ENCODE data around the gene UGT1A10. TPM values are rescaled to one million over a fixed set of nuclear protein-coding genes. Genes with fewer than 3 reads are reported as not detected.
A peak's percentile ranks its signal among the peaks of the same experiment; 100 is the strongest.

UGT1A10 gene
- total and polyA plus RNA-seq, 8 donors = not detected

GRCh38 chr2:233813236-233814055 is 177.2 kb downstream of the UGT1A10 start:
- TF ChIP-seq, protein P1, sequence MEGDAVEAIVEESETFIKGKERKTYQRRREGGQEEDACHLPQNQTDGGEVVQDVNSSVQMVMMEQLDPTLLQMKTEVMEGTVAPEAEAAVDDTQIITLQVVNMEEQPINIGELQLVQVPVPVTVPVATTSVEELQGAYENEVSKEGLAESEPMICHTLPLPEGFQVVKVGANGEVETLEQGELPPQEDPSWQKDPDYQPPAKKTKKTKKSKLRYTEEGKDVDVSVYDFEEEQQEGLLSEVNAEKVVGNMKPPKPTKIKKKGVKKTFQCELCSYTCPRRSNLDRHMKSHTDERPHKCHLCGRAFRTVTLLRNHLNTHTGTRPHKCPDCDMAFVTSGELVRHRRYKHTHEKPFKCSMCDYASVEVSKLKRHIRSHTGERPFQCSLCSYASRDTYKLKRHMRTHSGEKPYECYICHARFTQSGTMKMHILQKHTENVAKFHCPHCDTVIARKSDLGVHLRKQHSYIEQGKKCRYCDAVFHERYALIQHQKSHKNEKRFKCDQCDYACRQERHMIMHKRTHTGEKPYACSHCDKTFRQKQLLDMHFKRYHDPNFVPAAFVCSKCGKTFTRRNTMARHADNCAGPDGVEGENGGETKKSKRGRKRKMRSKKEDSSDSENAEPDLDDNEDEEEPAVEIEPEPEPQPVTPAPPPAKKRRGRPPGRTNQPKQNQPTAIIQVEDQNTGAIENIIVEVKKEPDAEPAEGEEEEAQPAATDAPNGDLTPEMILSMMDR (IDR thresholded peaks at IDR 0.05) = no peak
- H3K4me1 ChIP-seq = no peaks in the 10 kb centered on the region
- H3K27ac ChIP-seq = no peak overlapping the region
- H3K9me3 ChIP-seq = peaks cover 0 to 4% of the 10 kb centered on the region in 2 donors
- no peaks in the 10 kb centered on the region for H3K36me3 ChIP-seq
- no peak overlapping the region for H3K4me3 ChIP-seq
- peak in 1 of 4 donors; percentile 7 for DNase-seq
- H3K27me3 ChIP-seq = peaks cover 0 to 17% of the 10 kb centered on the region in 2 donors
- ATAC-seq = no peak
- intact Hi-C loops (cut with DNase I) = no loop called here

- peak in 1 of 4 donors; percentile 7 for DNase-seq
- TF ChIP-seq, protein P1 (IDR thresholded peaks at IDR 0.05) = no peak
- intact Hi-C loops (cut with DNase I) = no loop called here
Measured at GRCh38 chr2:233814056-233814835, 178.0 kb downstream of the UGT1A10 start.

GRCh38 chr2:233815861-233816260 is 179.6 kb downstream of the UGT1A10 start:
- TF ChIP-seq, protein P1 (IDR thresholded peaks at IDR 0.05) = no peak
- Histone ChIP-seq H3K4me3 (no peak overlapping the region), H3K27ac (no peak overlapping the region), H3K36me3 (no peaks in the 10 kb centered on the region), H3K9me3 (peaks cover 0 to 4% of the 10 kb centered on the region in 2 donors), H3K27me3 (peaks cover 0 to 2% of the 10 kb centered on the region in 2 donors), H3K4me1 (no peaks in the 10 kb centered on the region)
- ATAC-seq (no peak), DNase-seq (no peak)
- intact Hi-C loops (cut with DNase I) = no loop called here

More at GRCh38 chr2:233814056-233814835, 178.0 kb downstream of the UGT1A10 start:
- peaks cover 0 to 9% of the 10 kb centered on the region in 2 donors for H3K27me3 ChIP-seq
- no peak overlapping the region for H3K4me3 ChIP-seq
- H3K9me3 ChIP-seq = peaks cover 0 to 4% of the 10 kb centered on the region in 2 donors
- ATAC-seq = no peak
- H3K4me1 ChIP-seq = no peaks in the 10 kb centered on the region
- no peak overlapping the region for H3K27ac ChIP-seq
- H3K36me3 ChIP-seq = no peaks in the 10 kb centered on the region

DNA sequence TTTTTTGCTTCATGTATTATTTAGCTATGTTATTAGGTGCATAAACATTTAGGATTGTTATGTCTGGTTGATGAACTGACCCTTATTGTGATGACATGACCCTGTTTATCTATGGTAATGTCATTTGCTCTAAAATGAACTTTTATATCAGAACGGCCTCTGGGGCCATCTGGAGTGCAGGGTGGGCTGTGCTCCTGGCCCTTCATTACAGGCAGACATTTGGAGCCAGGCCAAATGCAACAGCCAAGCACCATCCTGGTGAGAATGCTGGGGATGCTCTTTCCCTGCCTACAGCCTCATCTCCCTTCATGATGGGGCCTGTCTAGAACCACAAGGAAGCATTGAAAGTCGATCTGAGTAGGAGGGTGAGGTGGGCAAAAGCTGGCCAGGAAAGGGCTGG is 180.1 kb downstream of the UGT1A10 start:
- Histone ChIP-seq H3K27me3 (peaks cover 0 to 2% of the 10 kb centered on the region in 2 donors), H3K36me3 (no peaks in the 10 kb centered on the region), H3K27ac (no peak overlapping the region), H3K9me3 (peaks cover 0 to 4% of the 10 kb centered on the region in 2 donors), H3K4me3 (no peak overlapping the region), H3K4me1 (no peaks in the 10 kb centered on the region)
- DNase-seq (peak in 1 of 4 donors; percentile 11), ATAC-seq (no peak)
- intact Hi-C loops (cut with DNase I) = no loop called here
- TF ChIP-seq, protein P1 (IDR thresholded peaks at IDR 0.05) = no peak

DNA sequence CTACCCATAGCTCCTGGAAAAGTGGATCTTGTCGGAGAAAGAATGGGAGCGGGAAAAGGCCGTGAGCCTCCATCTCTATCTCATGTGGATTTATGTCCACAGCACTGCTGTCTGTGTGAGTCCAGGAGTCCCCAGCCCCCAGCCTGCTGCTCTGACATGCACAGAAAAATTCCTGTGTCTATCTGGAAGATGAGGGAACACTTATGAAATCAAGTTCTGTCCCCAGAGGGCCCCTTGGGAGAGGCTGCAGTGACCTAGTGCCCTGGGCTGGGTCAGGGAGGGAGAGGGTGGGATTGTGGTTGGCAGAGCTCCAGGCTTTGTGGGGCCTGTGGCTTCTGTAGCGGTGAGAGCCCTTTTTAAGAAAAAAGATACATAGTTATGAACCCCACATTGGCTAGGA is 180.5 kb downstream of the UGT1A10 start:
- DNase-seq = peak in 1 of 4 donors; percentile 7
- H3K4me1 ChIP-seq = no peaks in the 10 kb centered on the region
- no peak overlapping the region for H3K4me3 ChIP-seq
- peaks cover 0 to 2% of the 10 kb centered on the region in 2 donors for H3K27me3 ChIP-seq
- no peak for ATAC-seq
- H3K27ac ChIP-seq = no peak overlapping the region
- TF ChIP-seq, protein P1 (IDR thresholded peaks at IDR 0.05) = no peak
- no peaks in the 10 kb centered on the region for H3K36me3 ChIP-seq
- intact Hi-C loops (cut with DNase I) = no loop called here
- peaks cover 0 to 4% of the 10 kb centered on the region in 2 donors for H3K9me3 ChIP-seq

Data from left lung (tissue), 10 donors.